NCI-H128 (cell line): ENCODE measurements around the gene RPL5.
"Not testable (repeated sequence)": the region's sequence is repeated elsewhere in the genome, so short reads cannot be mapped to it uniquely, and the experiment has no call there.

ENCODE experiments used
- DNase-seq: peaks from one replicate; lab custom pipeline; 2025; ENCODE audit not compliant: unreplicated experiment; lab: John Stamatoyannopoulos, UW

The RPL5 gene

DNA sequence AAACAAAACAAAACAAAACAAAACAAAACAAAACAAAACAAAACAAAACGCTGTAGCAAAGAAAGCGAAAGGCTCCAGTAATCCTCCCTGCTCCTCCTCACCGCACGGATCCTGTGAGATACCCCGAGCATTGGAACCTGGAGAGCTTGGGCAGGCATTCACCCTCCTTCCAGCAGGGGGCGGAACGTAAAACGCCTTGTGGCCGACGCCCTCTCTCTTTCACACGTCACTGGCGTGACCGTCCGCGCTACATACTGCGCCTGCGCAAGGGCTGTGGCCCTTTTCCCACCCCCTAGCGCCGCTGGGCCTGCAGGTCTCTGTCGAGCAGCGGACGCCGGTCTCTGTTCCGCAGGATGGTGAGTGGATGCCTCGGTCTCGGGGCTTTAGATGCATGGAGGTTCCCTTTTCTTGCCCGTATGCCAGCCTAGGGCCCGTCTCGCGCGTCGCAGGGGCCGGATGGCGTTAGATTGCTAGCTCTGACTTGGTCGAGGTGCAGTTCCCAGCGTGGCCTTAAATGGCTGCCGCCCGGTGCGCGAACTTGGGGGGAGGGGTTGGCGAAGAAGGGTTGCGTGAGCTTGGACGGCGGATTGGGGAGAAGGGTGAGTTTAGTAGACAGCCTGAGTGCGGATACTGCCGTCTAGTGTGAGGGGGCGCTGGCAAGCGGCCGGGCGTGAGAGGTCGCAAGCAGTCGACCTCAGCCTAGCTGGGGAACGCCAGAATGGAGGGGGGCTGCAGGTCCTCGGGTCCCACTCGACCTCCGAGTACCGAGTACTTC is at the start of gene RPL5:
Gene RPL5, plus strand, starts transcription at position 279 of the 775 bp plus-strand sequence. Its CDS starts 75 bp downstream, at position 354.
- peak; percentile 98 for DNase-seq

DNA sequence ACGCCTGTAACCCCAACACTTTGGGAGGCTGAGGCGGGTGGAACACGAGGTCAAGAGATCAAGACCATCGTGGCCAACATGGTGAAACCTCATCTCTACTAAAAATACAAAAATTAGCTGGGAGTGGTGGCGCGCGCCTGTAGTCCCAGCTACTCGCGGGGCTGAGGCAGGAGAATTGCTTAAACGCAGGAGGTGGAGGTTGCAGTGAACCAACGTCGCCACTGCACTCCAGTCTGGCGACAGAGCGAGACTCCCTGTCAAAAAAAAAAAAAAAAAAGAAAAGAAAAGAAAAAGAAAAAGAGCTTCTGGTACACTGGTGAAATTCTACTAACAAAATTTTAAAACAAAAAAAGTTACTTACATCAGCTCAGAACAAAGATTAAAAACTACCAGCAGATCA is 48.3 kb upstream of the RPL5 start:
- not testable (repeated sequence) for DNase-seq

DNA sequence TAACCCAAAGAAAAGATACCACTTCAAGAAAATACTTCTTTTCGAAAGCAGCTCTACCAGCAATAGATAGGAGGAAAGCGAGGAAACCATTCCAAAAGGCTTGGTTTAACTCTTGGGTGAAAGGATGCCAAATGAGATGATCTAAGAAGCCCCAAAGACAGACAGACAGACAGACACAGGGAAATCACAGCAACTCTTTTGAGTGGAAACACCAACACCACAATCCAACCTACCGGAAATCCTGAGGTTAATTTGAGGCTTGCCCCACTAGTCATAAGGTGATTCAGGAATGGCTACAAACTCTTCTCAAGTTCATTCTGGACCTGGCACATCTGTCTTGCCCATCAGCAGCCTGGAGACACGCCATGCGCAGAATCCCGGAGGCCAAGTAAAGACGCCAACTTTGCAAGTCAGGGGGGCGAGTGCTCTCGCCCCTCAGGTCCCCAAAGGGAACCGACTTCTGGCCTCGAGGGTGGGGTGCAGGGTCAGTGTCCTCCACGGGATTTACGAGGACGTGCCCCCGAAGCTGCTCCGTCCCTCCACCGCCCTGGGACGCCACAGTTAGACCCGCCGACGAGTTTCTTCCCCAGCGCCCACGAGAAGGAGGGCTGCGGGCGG is 47.7 kb upstream of the RPL5 start:
- DNase-seq, result no peak

DNA sequence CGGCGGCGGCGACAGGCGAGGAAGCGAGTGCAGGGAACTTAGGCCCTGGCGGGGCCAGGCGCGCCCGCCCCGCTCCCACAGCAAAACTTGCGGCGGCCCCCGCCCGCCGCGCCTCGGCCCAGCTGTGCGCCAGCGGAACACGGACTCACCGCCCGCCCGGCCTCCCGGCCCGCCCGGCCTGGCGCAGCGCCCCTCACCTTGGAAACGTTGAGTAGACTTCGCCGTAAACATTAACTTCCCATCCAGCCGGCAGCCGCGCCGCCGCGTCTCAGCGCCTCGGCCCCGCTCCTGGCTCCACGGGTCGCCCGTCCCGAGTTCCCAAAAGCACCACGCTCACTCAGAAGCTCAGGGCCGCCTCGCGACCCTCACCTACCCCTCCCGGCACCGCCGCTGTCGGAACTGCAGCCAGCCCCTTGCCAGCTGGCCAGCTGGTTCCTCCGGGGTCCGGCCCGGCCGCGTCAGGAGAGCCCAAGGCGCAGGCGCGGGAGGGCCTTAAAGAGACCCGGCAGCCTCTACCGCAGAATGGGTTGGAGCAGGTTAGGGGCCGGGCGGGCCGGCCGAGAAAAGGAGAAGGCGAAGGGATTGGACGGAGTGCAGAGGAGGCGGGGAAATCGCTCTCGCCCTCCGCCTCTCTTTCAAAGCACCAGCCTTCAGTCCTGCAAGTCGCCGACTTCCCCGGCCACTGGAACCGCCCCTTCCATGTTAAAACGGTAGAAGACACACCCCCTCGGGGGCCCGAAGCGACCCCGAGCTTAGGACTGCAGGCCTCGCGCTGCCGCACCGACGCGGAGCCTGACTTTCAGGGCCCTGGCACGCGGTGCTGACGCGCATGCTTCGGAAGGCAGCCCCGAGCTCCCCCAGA is 47.0 kb upstream of the RPL5 start, which contains the start of gene EVI5:
Gene EVI5, minus strand, starts transcription at position 470 of the 862 bp plus-strand sequence. CDS start 48,562 bp downstream, outside the sequence.
- peak; percentile 66 for DNase-seq

DNA sequence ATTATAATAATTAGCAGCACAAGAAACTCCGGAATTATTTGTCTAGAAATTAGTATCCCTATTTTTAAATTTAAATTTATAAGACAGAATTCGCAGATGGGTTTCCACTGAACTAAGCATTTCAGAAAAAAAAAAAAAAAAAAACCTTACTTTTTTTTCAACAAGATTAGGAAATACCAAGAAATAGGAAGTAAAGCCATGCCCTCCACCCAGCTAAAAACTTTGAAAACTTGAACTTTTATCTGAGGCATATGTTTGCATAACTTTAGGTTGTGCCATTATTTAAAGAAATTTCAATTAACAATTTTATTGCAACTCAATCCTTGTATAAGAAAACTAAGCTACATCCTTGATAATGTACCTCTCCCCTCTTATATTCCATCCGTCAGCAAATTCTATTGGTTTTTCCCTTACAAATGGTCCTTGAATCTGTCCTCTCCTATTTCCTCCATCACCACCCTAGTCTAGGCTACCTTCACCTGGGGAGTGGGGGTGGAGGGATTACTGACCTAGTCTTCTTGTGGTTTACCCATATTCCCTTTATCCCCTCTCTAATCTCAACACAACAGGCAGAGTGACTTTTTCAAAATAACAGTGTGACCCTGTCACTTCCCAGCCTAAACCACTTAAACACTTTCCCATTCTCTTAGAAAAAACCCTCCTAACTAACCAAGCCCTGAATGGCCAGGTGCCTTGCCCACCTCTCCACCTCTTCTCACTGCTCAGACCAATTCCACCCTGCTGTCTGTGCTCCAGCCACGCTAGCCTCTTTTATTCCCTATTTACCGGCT is 45.5 kb upstream of the RPL5 start:
- no peak for DNase-seq

DNA sequence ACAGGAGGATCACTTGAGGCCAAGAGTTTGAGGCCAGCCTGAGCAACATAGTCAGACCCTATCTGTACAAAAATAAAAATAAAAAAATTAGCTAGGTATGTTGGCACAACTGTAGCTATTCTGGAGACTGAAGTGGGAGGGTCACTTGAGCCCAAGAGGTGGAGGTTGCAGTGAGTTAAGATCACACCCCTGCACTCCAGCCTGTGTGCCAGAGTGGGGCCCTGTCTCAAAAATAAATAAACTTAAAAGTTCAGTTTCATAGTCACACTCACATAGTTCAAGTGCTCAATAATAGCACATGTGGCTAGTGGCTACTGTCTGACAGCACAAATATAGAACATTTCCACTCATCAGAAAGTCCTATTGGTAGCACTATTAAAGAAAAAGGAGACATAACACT is 41.8 kb upstream of the RPL5 start:
- DNase-seq, result no peak

DNA sequence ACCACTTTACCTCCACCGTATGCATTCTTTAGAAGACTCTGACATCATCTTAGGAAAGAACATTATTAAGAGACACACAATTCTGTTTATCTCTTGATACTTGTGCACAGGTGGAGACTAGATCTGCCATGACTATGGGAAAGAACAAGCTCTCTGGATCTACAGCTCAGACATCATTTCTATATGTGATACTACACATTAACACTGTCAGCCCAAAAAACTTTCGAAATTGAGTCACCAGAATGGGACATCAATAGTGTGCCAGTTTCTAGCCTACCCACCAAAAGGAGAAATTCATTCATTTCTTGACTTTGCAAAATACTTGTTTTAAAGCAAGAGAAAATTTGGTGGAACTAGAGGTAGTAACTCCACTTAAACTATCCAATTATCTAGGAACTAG is 41.0 kb upstream of the RPL5 start:
- DNase-seq, result no peak

DNA sequence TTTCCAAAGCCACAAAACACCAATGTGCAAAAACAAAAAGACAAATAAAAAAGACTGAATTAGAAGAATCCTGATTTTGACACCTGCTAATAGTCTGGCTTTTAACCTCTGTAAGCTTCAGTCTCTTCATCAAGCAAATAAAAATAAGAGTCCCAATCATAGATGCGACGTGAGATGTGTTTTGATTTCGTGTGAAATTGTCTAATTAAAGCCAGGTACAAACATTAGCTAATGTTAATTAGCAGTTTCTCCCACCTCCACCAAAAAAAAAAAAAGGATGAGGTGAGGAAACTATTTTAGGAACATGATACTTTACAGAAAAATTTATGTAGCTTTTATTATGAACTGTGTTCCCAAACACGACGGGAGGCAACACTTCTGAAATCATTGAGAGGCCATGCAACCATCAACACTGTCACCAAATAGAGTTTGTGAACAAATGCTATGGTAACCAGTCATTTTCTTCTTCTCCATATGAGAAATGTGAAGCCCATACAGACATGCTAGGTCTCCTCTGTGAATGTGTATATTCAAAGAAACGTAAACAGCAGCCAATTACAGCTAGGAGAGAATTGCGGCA is 40.3 kb upstream of the RPL5 start:
- DNase-seq, result no peak

DNA sequence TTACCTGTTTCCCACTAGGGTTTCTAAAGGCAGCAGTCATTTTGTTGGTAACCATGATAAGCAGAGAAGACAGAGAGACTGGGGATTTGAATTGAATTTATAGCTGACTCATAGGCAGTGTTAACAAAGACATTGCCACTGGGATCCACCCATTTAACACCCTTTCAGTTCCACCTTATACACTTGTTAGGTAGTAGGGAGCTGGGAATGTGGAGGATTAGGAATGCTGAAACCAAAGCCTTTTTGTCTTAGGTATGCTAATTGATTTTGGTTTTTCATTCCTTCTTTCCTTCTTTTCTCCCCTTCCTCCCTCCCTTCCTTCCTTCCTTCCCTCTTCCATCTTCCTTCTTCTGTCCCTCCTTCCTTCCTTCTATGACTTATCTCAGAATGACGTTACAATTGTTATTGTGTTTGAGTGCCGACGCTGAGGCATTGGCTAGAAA is 39.5 kb upstream of the RPL5 start:
- DNase-seq, result no peak

DNA sequence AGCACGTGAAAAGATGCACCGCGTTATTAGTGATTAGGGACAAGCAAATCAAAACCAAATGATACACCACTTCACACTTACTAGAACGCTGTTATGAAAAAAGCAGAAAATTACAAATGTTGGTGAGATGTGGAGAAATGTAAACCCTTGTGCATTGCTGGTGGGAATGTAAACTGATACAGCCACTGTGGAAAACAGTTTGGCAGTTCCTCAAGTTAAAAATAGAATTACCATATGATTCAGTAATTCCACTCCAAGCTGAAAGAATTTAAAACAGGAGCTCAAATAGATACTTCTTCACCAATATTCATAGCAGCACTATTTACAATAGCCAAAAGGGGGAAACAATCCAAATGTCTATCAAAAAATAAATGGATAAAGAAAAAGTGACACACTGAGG is 36.7 kb upstream of the RPL5 start:
- DNase-seq, result no peak

DNA sequence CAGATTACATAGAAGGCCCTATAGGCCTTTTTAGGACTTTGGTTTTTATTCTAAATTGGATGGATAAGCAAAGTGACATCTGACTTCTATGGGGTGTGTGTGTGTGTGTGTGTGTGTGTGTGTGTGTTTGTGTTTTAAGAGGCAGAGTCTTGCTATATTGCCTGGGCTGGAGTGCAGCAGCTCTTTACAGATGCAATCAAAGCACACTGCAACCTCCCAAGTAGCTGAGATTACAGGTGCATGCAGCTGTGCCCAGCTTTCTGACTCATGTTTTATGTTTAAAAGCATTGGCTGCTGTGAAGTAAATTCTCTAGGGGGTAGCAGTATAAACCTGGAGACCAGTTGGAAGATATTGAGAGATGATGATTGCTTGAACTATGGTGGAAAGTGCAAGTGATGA is 34.5 kb upstream of the RPL5 start:
- DNase-seq, result no peak

DNA sequence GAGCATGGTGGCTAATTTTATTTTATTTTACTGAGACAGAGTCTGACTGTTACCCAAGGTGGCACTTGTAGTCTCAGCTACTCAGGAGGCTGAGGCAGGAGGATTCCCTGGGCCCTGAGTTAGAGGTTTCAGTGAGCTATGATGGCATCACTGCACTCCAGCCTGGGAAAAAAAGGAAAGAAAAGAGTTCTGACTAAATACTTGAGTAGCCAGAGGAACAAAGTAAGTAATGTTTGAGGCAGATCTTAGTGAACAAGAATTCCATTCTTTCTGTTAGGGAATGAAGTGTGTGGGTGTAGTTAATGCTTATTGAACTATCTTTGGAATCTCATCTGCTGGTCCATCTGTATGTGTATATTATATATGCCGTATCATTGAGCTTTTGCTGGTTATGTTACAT is 33.9 kb upstream of the RPL5 start:
- DNase-seq, result no peak

DNA sequence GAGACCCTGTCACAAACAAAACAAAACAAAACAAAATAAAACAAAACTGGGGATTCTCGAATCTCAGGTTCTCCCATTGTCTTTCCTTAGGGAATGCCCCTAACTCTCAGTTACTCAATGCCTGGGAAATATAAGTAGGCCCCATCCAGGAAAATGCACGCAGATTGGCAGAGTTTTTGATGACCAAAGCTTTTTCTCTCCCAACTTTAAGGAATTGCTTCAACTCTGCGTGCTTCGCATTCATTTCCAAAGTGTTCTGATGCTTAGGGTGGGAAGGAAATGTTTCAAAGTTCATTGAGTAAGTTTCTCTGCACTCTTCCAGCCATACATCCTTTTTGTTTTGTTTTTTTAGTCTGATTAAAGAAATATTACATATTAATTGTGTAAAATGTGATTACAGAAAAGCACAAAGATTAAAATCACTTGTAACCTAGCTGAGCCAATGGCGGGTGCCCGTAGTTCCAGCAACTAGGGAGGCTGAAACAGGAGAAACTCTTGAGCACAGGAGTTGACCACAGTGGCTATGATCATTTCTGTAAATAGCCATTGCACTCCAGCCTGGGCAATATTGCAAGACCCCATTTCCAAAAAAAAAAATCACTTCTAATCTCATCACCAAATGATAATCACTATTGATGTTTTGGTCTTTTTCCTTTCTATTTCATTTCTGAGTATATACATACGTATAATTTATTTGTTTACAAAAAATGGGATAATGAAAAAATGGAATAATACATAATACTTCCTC is 28.5 kb upstream of the RPL5 start:
- DNase-seq, result no peak

DNA sequence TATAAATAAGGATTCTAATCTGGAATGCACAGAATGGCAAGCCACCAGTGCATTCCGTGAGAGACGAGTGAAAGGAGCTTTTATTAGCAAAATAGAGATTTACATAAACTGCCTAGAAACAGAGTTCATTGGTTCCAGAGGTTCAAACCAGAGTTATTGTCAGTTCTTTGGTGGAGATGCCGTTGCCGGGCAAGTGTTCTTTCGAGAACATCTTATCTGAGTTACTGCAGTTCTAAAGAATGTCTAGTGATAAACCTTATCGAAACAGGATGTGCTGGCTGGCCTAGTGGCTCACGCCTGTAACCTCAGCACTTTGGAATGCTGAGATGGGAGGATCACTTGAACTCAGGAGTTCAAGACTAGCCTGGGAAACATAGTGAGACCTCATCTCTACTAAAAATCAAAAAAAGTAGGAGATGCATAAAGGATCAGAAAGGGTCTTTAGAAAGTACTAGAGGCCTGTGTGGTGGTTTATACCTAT is 27.1 kb upstream of the RPL5 start:
- DNase-seq, result no peak

DNA sequence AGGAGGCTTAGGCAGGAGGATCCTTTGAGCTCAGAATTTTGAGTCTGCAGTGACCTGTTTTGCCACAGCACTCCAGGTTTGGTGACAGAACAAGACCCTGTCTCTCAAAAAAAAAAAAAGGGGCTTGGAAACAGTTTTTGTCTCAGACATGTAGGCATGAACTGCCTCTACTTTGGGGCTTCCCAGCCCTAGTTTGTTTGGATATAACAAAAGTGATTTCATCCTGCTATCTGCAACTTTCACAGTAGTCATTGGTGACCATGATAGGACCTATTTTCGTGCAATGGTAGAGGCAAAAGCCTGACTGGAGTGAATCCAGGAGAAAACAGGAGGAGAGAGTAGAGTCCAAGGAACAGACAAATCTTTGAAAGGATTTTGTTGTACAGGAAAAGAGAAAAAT is 26.6 kb upstream of the RPL5 start:
- no peak for DNase-seq

DNA sequence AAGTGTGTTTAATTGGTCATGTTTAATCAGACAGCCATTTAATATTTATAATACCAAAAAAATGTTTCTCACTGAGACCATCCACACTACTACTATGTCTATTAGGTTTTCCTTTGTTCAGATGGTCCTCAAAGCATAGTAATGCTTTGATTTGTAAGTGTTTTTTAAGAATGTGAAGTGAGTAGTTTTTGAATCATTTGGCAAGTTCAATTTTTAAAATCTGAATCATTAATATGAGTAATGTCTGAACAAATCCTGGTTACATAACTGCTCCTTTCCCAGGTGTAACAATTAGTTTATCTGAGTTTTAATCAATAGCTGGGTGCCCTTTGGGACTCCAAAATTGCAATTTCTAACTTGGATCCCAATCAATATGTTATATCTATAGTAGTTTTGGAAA is 23.5 kb upstream of the RPL5 start:
- DNase-seq, result no peak

DNA sequence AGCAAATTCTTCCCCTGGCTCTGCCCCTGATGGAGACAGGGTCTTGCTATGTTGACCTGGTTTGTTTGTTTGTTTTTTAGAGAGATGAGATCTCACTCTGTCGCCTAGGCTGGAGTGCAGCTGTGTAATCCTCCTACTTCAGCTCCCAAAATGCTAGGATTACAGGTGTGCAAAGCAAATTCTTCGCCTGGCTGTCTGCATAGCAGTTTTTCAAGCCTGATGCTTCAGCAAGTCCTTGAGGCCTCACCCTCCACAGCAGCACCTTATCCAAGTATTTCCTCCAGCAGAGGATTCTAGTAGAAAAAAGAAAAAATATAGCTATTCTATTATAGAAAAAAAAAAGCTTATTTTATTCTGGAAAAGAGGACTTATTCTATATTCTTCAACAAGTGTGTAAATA is 15.1 kb upstream of the RPL5 start:
- DNase-seq, result no peak

DNA sequence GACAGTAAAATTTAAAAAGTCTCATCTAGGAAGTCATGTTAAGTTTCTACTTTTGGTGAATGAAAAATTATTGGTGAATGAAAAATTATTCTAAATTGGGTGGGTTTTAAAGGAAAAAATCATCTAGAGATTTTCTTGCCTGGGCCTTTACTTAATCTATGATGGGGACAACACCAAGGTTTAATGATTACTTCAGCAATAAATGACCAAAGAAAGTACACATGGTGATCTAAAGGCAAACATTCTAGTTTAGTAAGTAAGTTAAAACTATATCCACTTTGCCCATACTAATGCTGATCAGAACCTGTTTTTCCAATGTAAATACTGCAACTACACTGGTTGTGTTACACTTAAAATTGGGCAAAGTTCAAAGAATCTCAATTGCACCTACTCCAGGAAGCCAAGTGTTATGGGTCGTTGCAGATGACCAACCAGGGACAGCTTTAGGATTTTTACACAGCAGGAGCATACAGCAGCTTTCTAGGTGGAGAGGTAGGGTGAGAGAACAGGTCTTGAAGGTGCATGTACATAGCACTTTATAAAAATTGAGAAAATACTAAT is 14.6 kb upstream of the RPL5 start:
- DNase-seq, result no peak

DNA sequence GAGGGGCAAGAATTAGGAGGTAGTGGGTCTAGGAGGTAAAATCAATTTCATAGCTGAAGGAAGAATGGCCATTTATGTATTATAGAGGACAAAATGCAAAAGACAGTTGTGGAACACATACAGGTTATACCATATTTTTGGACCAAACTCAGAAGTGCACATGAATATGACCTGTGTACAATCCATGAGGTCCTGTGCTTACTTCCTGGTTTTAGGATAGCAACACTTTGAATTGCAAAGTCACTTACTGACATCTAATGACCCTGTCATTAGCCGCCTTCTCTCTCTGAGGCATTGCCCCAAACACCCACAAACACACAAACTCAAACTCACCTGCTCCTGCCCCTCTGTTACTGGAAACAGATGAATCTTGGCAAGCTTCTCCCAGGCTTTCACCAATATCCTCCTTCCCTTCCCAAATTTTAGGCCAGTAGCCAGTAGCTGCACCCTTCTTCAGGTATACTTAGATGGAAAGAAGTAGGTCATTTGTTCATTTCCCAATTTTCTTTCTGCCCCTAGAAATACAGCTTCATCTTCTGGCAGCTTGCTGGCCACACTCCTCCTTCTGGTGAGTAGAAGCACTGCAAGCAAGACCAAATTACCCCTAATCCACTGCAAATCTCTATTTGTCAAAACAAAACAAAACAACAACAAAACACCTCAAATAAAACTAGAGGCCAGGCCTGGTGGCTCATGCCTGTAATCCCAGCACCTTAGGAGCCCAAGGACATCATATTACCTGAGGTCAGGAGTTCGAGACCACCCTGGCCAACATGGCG is 13.7 kb upstream of the RPL5 start:
- no peak for DNase-seq
